ENCODE data around the gene BRF1. TPM values are rescaled to one million over a fixed set of nuclear protein-coding genes. Genes with fewer than 3 reads are reported as not detected.

The BRF1 gene
- total and polyA plus RNA-seq, 2 of the 13 experiments (the other 11 are each of a cell fraction or from before 2014, with no cell fraction given): 5.1 to 11.0 TPM

GRCh38 chr14:105301103-105301914, 508 bp upstream of the BRF1 start (continued):
- TF ChIP-seq HNRNPLL (IDR thresholded peaks at IDR 0.05; ENCODE audit: low read depth, low read length, poor library complexity, severe bottlenecking) (peak; percentile 47), SNAPC2 (CRISPR knock-in tag; IDR thresholded peaks at IDR 0.05) (no peak), RARA (CRISPR knock-in tag; IDR thresholded peaks at IDR 0.05) (0 out of 2 replicates have a peak, but pooled peaks have one; percentile 4), ZBTB33 (CRISPR knock-in tag; IDR thresholded peaks at IDR 0.05) (peak; percentile 62; the same call in 1 of the 2 replicates), NR2F2 (IDR thresholded peaks at IDR 0.05; ENCODE audit: borderline replicate concordance, low read depth) (no peak), ZNF784 (CRISPR knock-in tag; IDR thresholded peaks at IDR 0.05; ENCODE audit: borderline replicate concordance) (peak; percentile 16; the same call in 1 of the 2 replicates), SALL1 (CRISPR knock-in tag; IDR thresholded peaks at IDR 0.05) (peak; percentile 62), HNF1A (IDR thresholded peaks at IDR 0.05; ENCODE audit: low read depth) (no peak), HNF1A (CRISPR knock-in tag; IDR thresholded peaks at IDR 0.05; ENCODE audit: borderline replicate concordance) (no peak), ZNF564 (CRISPR knock-in tag; IDR thresholded peaks at IDR 0.05) (0 out of 2 replicates have a peak, but pooled peaks have one; percentile 66), MAZ (IDR thresholded peaks at IDR 0.05; ENCODE audit: borderline replicate concordance, low read depth, low read length) (0 out of 2 replicates have a peak, but pooled peaks have one; percentile 25), MAZ (CRISPR knock-in tag; IDR thresholded peaks at IDR 0.05; ENCODE audit: low read depth) (peak; percentile 22; the same call in 1 of the 2 replicates), SKI (IDR thresholded peaks at IDR 0.05; ENCODE audit: partially characterized antibody) (peak; percentile 11), SPEN (CRISPR knock-in tag; IDR thresholded peaks at IDR 0.05; ENCODE audit: low read depth) (peak; percentile 39; the same call in 1 of the 2 replicates), GABPA (IDR thresholded peaks at IDR 0.05; ENCODE audit: low read depth, low read length) (no peak), GABPA (CRISPR knock-in tag; IDR thresholded peaks at IDR 0.05; ENCODE audit: low read depth) (peak; percentile 54), POLR2AphosphoS5 (IDR thresholded peaks at IDR 0.05; ENCODE audit: low read depth, low read length) (peak; percentile 65), ZNF597 (CRISPR knock-in tag; IDR thresholded peaks at IDR 0.05) (no peak)

All from HepG2 (cell line).